ENCODE data around the gene GGA1.

GGA1 gene

GRCh38 chr22:37627121-37627520 lies 18.5 kb downstream of the GGA1 start:
- no peak for DNase-seq

GRCh38 chr22:37627545-37627944 lies 18.9 kb downstream of the GGA1 start:
- DNase-seq = peak in 11 of 58 donors; percentile 10 to 38 (median 23)

GRCh38 chr22:37628830-37629229 lies 20.2 kb downstream of the GGA1 start:
- DNase-seq = no peak

GRCh38 chr22:37629928-37630327 lies 21.3 kb downstream of the GGA1 start:
- no peak for DNase-seq

- DNase-seq = no peak
These were observed 22.3 kb downstream of the GGA1 start for GRCh38 chr22:37630839-37631435.

- no peak for DNase-seq
These were observed 23.0 kb downstream of the GGA1 start for GRCh38 chr22:37631448-37632173.

GRCh38 chr22:37632174-37633088 lies 23.8 kb downstream of the GGA1 start:
- DNase-seq = no peak

- no peak for DNase-seq
These were observed 24.5 kb downstream of the GGA1 start for GRCh38 chr22:37633089-37633624.

GRCh38 chr22:37633625-37634416 lies 25.2 kb downstream of the GGA1 start:
- DNase-seq = peak in 56 of 58 donors; percentile 20 to 89 (median 72)

- peak in 1 of 58 donors; percentile 23 for DNase-seq
These were observed 25.8 kb downstream of the GGA1 start for GRCh38 chr22:37634417-37634924.

- DNase-seq = no peak
These were observed 26.5 kb downstream of the GGA1 start for GRCh38 chr22:37635157-37635556.

GRCh38 chr22:37636186-37636948 lies 27.7 kb downstream of the GGA1 start:
- DNase-seq = peak in 7 of 58 donors; percentile 17 to 46 (median 21)

GRCh38 chr22:37636949-37637273 lies 28.3 kb downstream of the GGA1 start:
- no peak for DNase-seq

- no peak for DNase-seq
These were observed 29.9 kb downstream of the GGA1 start for GRCh38 chr22:37638391-37639069.

GRCh38 chr22:37639070-37639760 lies 30.6 kb downstream of the GGA1 start, which contains the start of gene SH3BP1:
TSS of gene SH3BP1 (plus strand) at chr22:37639669. CDS start at chr22:37639788, 119 bp downstream.
- DNase-seq = peak in 1 of 58 donors; percentile 68

GRCh38 chr22:37639771-37640590 lies 31.3 kb downstream of the GGA1 start:
- peak in 1 of 58 donors; percentile 68 for DNase-seq
